BLaER1 treated with 17β-estradiol and CSF1 and Interleukin-3, amounts not matched to agents 10 nM and 100 nM (cell line): ENCODE results near the gene MAP3K4.

Experiments used
- H3K27ac ChIP-seq, 11 experiments: shearing (Covaris generic); formaldehyde crosslinking; 2 replicates each; pipeline ENCODE4 v1.8.1; 2022
- H3K27me3 ChIP-seq, 11 experiments: shearing (Covaris generic); formaldehyde crosslinking; 2 replicates each; pipeline ENCODE4 v1.8.1; 2022
- H3K36me3 ChIP-seq, 11 experiments: shearing (Covaris generic); formaldehyde crosslinking; 2 replicates each; pipeline ENCODE4 v1.8.1; 2022
- H3K4me1 ChIP-seq, 10 experiments: shearing (Covaris generic); formaldehyde crosslinking; 2 replicates each; pipeline ENCODE4 v1.8.1; 2022
- H3K4me2 ChIP-seq, 11 experiments: shearing (Covaris generic); formaldehyde crosslinking; 2 replicates each; pipeline ENCODE4 v1.8.1; 2022
- H3K4me3 ChIP-seq, 10 experiments: shearing (Covaris generic); formaldehyde crosslinking; 2 replicates each; pipeline ENCODE4 v1.8.1; 2022
- H3K9ac ChIP-seq, 11 experiments: shearing (Covaris generic); formaldehyde crosslinking; 2 replicates each; pipeline ENCODE4 v1.8.1; 2022
- H3K9me3 ChIP-seq, 11 experiments: shearing (Covaris generic); formaldehyde crosslinking; replicated peaks in 1 of 11; 2 replicates each; pipeline ENCODE4 v1.8.1; 2022
- H4K20me1 ChIP-seq, 11 experiments: shearing (Covaris generic); formaldehyde crosslinking; 2 replicates each; pipeline ENCODE4 v1.8.1; 2022
- Cebpa-rat ChIP-seq, 11 experiments: shearing (Covaris generic); IDR thresholded peaks; 2 replicates each; pipeline ENCODE4 v1.8.1; 2022

Gene MAP3K4

DNA sequence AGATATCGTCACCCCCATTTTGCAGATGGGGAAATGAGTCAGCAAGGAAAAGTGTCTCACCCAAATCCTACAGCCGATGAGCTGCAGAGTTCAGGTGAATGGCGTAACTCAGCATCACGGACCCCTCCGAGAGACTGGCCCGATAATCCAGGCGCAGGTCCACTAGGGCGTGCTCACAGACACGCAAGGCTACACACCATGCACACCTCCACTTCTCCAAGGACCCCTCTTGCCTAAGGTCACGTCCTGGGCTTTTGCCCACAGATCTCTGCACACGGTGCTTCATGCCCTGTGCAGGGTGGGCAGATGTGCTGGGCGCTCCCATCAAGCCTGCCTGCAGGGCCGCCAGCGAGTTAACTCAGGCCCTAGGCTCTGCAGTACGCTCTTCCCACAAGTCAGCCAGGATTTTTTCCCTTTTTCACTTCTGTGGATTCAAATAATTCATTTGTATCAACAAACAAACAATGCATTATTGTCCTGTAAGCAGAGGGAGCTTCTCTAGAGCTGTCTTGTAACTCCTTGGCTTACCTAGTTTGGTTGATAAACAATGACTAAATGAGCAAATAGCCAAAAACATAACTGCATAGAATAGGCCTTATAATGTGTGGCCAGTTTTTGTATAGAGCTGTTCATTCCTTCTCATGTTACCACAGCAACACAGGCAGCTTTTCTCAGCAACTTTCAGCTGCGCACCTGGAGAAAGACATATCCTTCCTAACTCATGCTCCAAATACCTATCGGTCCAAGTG lies 143.2 kb downstream of the MAP3K4 start:
- H3K27ac ChIP-seq = no peak overlapping the region
- no peaks in the 10 kb centered on the region for H3K27me3 ChIP-seq
- H4K20me1 ChIP-seq = peaks cover 0 to 17% (median 0%) of the 10 kb centered on the region in 11 experiments; a peak in 9 of 22 replicates
- no peak for TF ChIP-seq Cebpa-rat (IDR thresholded peaks at IDR 0.05)
- H3K9me3 ChIP-seq = no peaks in the 10 kb centered on the region
- peaks cover 9 to 56% (median 33%) of the 10 kb centered on the region in 11 experiments; a peak in 18 of 22 replicates for H3K36me3 ChIP-seq
- H3K4me3 ChIP-seq = no peak overlapping the region
- peaks cover 24 to 47% (median 39%) of the 10 kb centered on the region in 10 experiments for H3K4me1 ChIP-seq
- peak overlapping the region in 6 of 11 experiments; percentile 62 to 85 (median 76); a peak in 10 of 22 replicates for H3K4me2 ChIP-seq
- H3K9ac ChIP-seq = no peak overlapping the region

DNA sequence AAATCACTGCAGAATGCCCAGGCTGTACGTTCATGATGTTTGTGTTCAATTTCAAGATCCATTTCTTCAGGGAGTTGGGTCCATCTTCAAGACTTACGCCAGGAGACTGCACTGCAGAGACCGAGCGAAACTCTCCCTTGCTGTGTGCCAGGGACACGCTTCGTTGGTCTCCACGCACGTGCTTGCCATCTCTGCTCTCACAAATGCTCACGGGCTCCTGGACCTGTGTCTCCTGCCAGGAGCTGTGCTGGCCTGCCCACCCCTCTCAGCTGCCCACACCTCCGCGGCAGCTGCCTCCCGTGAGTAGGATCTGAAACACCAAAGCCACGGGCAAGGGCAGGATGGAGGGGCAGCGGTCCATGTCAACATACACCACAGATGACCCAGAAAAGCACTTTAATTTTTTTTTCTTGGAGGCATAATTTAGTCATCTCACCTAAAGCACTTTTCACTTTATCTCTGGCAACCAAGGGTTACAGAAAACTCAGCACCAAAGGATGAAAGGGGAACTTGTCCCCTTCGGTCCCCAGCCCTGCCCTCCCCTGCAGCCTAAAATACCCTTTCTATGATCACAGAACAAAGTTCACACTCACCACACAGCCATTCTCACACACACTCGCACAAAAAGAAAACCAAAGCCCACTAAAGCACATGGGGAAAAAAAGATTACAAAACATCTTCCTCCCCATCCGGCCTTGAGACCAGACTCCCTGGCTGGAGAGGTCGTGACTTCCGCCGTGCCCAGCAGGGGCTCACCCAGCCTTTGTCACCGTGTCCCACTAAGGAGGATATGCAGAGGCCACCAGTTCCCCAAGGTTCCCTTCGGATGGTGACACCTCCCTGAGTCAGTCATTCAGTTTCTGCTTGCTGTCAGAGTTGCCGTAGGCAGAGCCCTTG lies 144.4 kb downstream of the MAP3K4 start:
- Histone ChIP-seq H4K20me1 (peaks cover 0 to 17% (median 0%) of the 10 kb centered on the region in 11 experiments; a peak in 8 of 22 replicates), H3K27me3 (no peaks in the 10 kb centered on the region), H3K9me3 (no peaks in the 10 kb centered on the region), H3K4me2 (peak overlapping the region; percentile 51 to 85 (median 69)), H3K27ac (peak overlapping the region in 4 of 11 experiments; percentile 6 to 41 (median 29); a peak in 4 of 22 replicates), H3K4me3 (no peak overlapping the region), H3K9ac (peak overlapping the region in 4 of 11 experiments; percentile 15 to 35 (median 30); a peak in 3 of 22 replicates), H3K4me1 (peaks cover 26 to 60% (median 50%) of the 10 kb centered on the region in 10 experiments), H3K36me3 (peaks cover 9 to 44% (median 26%) of the 10 kb centered on the region in 11 experiments; a peak in 17 of 22 replicates)
- TF ChIP-seq Cebpa-rat (IDR thresholded peaks at IDR 0.05) = no peak

GRCh38 chr6:161136655-161137054 lies 145.1 kb downstream of the MAP3K4 start:
- no peak overlapping the region for H3K4me3 ChIP-seq
- H3K9me3 ChIP-seq = no peaks in the 10 kb centered on the region
- peaks cover 0 to 17% (median 0%) of the 10 kb centered on the region in 11 experiments; a peak in 8 of 22 replicates for H4K20me1 ChIP-seq
- no peaks in the 10 kb centered on the region for H3K27me3 ChIP-seq
- TF ChIP-seq Cebpa-rat (IDR thresholded peaks at IDR 0.05) = no peak
- H3K36me3 ChIP-seq = peaks cover 9 to 36% (median 23%) of the 10 kb centered on the region in 11 experiments; a peak in 17 of 22 replicates
- peak overlapping the region in 2 of 11 experiments; percentile 38 to 41; a peak in 1 of 22 replicates for H3K27ac ChIP-seq
- H3K4me2 ChIP-seq = peak overlapping the region; percentile 51 to 85 (median 69)
- H3K4me1 ChIP-seq = peaks cover 20 to 67% (median 56%) of the 10 kb centered on the region in 10 experiments
- no peak overlapping the region for H3K9ac ChIP-seq

DNA sequence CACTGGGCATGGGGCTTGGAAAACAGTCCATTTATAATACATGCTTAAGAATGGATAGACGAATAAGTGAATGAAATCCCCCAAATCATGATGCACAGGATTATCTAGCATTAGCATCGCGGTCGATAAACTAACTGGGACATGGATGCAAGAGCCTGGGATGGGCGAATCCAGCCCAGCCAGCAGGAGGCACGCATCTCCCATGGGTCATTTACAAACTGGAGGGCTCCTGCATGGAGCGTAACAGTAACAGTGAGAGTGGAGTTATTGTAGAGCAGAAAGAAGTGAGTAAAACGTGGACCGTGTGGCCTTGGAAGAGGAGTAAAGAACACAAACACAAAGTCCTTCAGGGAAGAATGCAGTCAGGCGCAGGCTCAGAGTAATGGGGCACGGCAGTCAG lies 145.8 kb downstream of the MAP3K4 start:
- H3K27me3 ChIP-seq = no peaks in the 10 kb centered on the region
- H3K4me1 ChIP-seq = peaks cover 20 to 70% (median 58%) of the 10 kb centered on the region in 10 experiments
- peaks cover 7 to 30% (median 16%) of the 10 kb centered on the region in 11 experiments; a peak in 17 of 22 replicates for H3K36me3 ChIP-seq
- no peak overlapping the region for H3K9ac ChIP-seq
- H3K4me2 ChIP-seq = peak overlapping the region in 1 of 11 experiments; percentile 83; a peak in 1 of 22 replicates
- no peak overlapping the region for H3K27ac ChIP-seq
- TF ChIP-seq Cebpa-rat (IDR thresholded peaks at IDR 0.05) = no peak
- no peaks in the 10 kb centered on the region for H3K9me3 ChIP-seq
- no peak overlapping the region for H3K4me3 ChIP-seq
- H4K20me1 ChIP-seq = peaks cover 0 to 17% (median 0%) of the 10 kb centered on the region in 11 experiments; a peak in 7 of 22 replicates

DNA sequence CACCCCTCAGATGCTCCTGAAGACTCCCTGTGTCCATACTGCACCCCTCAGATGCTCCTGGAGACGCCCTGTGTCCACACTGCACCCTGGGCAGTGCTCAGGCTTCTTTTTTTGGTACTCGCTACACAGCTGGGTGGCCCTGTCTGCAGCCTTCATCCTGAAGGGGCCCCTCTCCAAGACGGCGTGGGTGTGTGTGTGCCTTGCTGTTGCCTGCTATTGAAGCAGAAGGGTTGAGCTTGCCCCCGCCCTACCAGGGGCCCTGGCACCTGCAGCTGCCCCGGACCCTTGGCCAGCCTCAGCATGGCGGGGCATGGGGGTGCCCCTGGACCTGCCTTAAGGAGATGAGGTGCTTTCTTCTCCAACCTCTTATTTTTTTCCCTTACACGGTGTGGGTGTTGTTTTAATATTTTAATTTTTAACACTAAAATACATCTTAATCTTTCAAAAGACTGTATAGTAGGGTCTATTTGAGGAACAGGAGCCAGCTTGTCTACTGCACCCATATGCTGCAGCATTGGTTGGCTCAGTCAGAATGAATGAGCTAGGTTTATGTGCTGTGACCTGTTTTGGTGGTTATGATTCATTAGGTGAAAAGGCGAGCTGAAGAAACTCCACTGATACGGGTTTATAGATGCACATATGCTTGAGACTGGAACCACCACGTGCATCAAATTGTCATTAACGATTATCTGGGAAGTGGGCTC lies 146.4 kb downstream of the MAP3K4 start:
- Histone ChIP-seq H3K4me3 (no peak overlapping the region), H3K9me3 (no peaks in the 10 kb centered on the region), H3K27me3 (no peaks in the 10 kb centered on the region), H3K4me1 (peaks cover 20 to 70% (median 58%) of the 10 kb centered on the region in 10 experiments), H4K20me1 (peaks cover 0 to 17% (median 0%) of the 10 kb centered on the region in 11 experiments; a peak in 6 of 22 replicates), H3K36me3 (peaks cover 0 to 23% (median 12%) of the 10 kb centered on the region in 11 experiments; a peak in 15 of 22 replicates), H3K4me2 (peak overlapping the region in 5 of 11 experiments; percentile 55 to 75 (median 71); a peak in 4 of 22 replicates), H3K27ac (no peak overlapping the region), H3K9ac (no peak overlapping the region)
- TF ChIP-seq Cebpa-rat (IDR thresholded peaks at IDR 0.05) = no peak

DNA sequence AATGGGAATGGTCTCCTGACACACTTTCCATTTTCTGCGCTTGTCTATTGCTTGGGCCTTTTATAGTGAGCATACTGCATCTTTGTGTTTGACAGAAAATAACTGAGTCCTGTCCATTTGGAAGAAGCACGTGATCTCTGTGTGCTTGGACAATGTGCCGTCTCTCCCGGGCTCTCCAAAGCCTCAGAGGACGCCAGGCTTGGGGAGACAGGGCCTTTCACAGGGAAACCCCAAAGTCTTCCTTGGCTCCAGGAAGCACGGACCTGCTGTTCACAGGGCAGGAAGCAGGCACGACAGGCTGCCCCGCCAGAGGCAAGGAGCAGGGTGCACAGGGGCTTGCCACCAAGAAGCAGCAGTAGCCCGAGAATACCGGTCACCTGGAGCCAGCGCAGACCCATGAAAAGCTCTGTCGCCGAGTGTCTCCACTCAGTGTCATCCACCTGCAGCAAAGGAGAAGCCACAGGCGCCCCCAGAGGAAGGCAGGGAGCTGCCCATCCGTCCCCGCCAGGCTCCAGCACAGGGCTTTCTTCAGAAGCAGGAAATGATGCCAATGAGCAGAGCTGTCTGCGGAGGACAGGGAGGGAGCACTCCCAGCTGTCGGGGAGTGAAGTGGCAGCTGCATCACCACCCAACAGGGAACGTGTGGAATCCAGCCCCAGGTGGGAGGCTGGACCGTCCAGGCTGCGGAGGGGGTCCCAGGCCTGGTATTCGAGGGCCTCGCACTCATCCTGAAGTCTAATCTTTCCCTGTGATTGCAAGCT lies 147.2 kb downstream of the MAP3K4 start:
- peaks cover 0 to 17% (median 0%) of the 10 kb centered on the region in 11 experiments; a peak in 6 of 22 replicates for H4K20me1 ChIP-seq
- H3K27ac ChIP-seq = peak overlapping the region in 5 of 11 experiments; percentile 10 to 35 (median 25); a peak in 4 of 22 replicates
- H3K27me3 ChIP-seq = no peaks in the 10 kb centered on the region
- no peak overlapping the region for H3K9ac ChIP-seq
- no peak overlapping the region for H3K4me3 ChIP-seq
- no peak for TF ChIP-seq Cebpa-rat (IDR thresholded peaks at IDR 0.05)
- H3K4me1 ChIP-seq = peaks cover 20 to 70% (median 58%) of the 10 kb centered on the region in 10 experiments
- H3K36me3 ChIP-seq = peaks cover 0 to 21% (median 9%) of the 10 kb centered on the region in 11 experiments; a peak in 13 of 22 replicates
- no peaks in the 10 kb centered on the region for H3K9me3 ChIP-seq
- peak overlapping the region in 9 of 11 experiments; percentile 21 to 75 (median 66); a peak in 17 of 22 replicates for H3K4me2 ChIP-seq

DNA sequence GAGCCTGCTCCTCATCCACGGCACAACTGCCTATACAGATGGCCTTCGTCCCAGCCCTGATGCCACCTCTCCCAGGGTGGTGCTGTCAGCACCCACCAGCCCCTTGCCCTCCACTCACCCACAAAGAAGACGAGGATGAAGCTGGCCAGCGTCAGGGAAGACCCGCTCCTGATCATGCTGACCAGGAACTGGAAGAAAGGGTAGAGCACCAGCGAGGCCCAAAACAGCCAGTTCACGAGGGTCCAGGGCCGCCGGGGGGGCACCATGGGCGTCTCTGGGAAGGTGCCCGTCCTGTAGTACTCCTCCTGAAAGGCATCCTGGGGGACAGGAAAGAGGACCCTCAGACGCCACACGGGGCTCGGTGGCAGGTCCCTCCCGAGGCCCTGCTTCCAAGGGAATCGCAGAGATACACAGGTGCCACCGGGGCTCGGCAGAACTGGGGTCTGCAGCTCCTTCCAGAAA lies 147.8 kb downstream of the MAP3K4 start:
- H3K27ac ChIP-seq = peak overlapping the region in 5 of 11 experiments; percentile 10 to 35 (median 25); a peak in 4 of 22 replicates
- TF ChIP-seq Cebpa-rat (IDR thresholded peaks at IDR 0.05) = no peak
- H3K9ac ChIP-seq = peak overlapping the region in 2 of 11 experiments; percentile 5 to 33; a peak in 1 of 22 replicates
- H4K20me1 ChIP-seq = peaks cover 0 to 17% (median 0%) of the 10 kb centered on the region in 11 experiments; a peak in 6 of 22 replicates
- no peaks in the 10 kb centered on the region for H3K27me3 ChIP-seq
- H3K4me2 ChIP-seq = peak overlapping the region in 10 of 11 experiments; percentile 21 to 75 (median 66); a peak in 18 of 22 replicates
- H3K36me3 ChIP-seq = peaks cover 0 to 21% (median 5%) of the 10 kb centered on the region in 11 experiments; a peak in 12 of 22 replicates
- no peaks in the 10 kb centered on the region for H3K9me3 ChIP-seq
- H3K4me1 ChIP-seq = peaks cover 20 to 72% (median 58%) of the 10 kb centered on the region in 10 experiments
- H3K4me3 ChIP-seq = no peak overlapping the region
